Activated CD8-positive, alpha-beta memory T cell treated with anti-CD3 and anti-CD28 coated beads for 1 hour (primary cell): Measurements from ENCODE around the gene SNRPD3.

Experiments used
- DNase-seq, 2 donors: peaks; one replicate each; pipeline ENCODE4 v3.0.0-alpha.2; 2020; ENCODE audit warnings: low read depth in 1 of 2; ENCODE audit errors: extremely low read depth in 1 of 2

The SNRPD3 gene

GRCh38 chr22:24565077-24565476 is 9.3 kb downstream of the SNRPD3 start:
- DNase-seq = no peak

GRCh38 chr22:24566899-24567511 is 11.2 kb downstream of the SNRPD3 start:
- no peak for DNase-seq

- DNase-seq = no peak
Measured at GRCh38 chr22:24567668-24568067, 11.9 kb downstream of the SNRPD3 start.

GRCh38 chr22:24571266-24571665 is 15.5 kb downstream of the SNRPD3 start:
- no peak for DNase-seq

- no peak for DNase-seq
Measured at GRCh38 chr22:24576778-24577177, 21.0 kb downstream of the SNRPD3 start.

- no peak for DNase-seq
Measured at GRCh38 chr22:24578355-24579257, 22.8 kb downstream of the SNRPD3 start.

GRCh38 chr22:24579258-24579601 is 23.4 kb downstream of the SNRPD3 start:
- DNase-seq = no peak

GRCh38 chr22:24580276-24580675 is 24.5 kb downstream of the SNRPD3 start:
- no peak for DNase-seq

GRCh38 chr22:24582056-24582814 is 26.4 kb downstream of the SNRPD3 start:
- no peak for DNase-seq

GRCh38 chr22:24583221-24584165 is 27.7 kb downstream of the SNRPD3 start:
- DNase-seq = no peak

- no peak for DNase-seq
Measured at GRCh38 chr22:24584166-24584790, 28.5 kb downstream of the SNRPD3 start.

GRCh38 chr22:24584871-24585411 is 29.1 kb downstream of the SNRPD3 start:
- no peak for DNase-seq

- DNase-seq = no peak
Measured at GRCh38 chr22:24585461-24585860, 29.7 kb downstream of the SNRPD3 start.

GRCh38 chr22:24585927-24586546 is 30.2 kb downstream of the SNRPD3 start:
- DNase-seq = no peak

GRCh38 chr22:24587251-24587650 is 31.5 kb downstream of the SNRPD3 start:
- no peak for DNase-seq

GRCh38 chr22:24587948-24588347 is 32.1 kb downstream of the SNRPD3 start:
- DNase-seq = no peak

- DNase-seq = no peak
Measured at GRCh38 chr22:24588381-24588756, 32.6 kb downstream of the SNRPD3 start.

- DNase-seq = no peak
Measured at GRCh38 chr22:24588757-24589481, 33.1 kb downstream of the SNRPD3 start.

- DNase-seq = no peak
Measured at GRCh38 chr22:24589518-24590030, 33.8 kb downstream of the SNRPD3 start.
